Measurements from ENCODE around the gene AOC2.
"Not testable (repeated sequence)": the region's sequence is repeated elsewhere in the genome, so short reads cannot be mapped to it uniquely, and the experiment has no call there.

AOC2 gene

GRCh38 chr17:42878123-42878880 lies 33.9 kb downstream of the AOC2 start:
- H3K36me3 Mint-ChIP-seq (ENCODE audit: low read depth): no peaks in the 10 kb centered on the region

GRCh38 chr17:42878924-42879595 lies 34.7 kb downstream of the AOC2 start:
- Mint-ChIP-seq H3K9me3 (no peaks in the 10 kb centered on the region), H3K36me3 (ENCODE audit: low read depth) (no peaks in the 10 kb centered on the region), H3K27ac (no peak overlapping the region), H3K27me3 (ENCODE audit: low read depth) (peaks cover 5% of the 10 kb centered on the region), H3K4me3 (no peak overlapping the region), H3K4me1 (ENCODE audit: low read depth) (no peaks in the 10 kb centered on the region)

More at GRCh38 chr17:42878123-42878880, 33.9 kb downstream of the AOC2 start:
- no peak overlapping the region for H3K4me3 Mint-ChIP-seq
- no peak overlapping the region for H3K27ac Mint-ChIP-seq
- H3K4me1 Mint-ChIP-seq (ENCODE audit: low read depth): no peaks in the 10 kb centered on the region
- H3K9me3 Mint-ChIP-seq: no peaks in the 10 kb centered on the region
- peaks cover 5% of the 10 kb centered on the region for H3K27me3 Mint-ChIP-seq (ENCODE audit: low read depth)

- Mint-ChIP-seq H3K4me3 (no peak overlapping the region), H3K36me3 (ENCODE audit: low read depth) (no peaks in the 10 kb centered on the region), H3K9me3 (no peaks in the 10 kb centered on the region), H3K27ac (no peak overlapping the region), H3K27me3 (ENCODE audit: low read depth) (peaks cover 5% of the 10 kb centered on the region), H3K4me1 (ENCODE audit: low read depth) (no peaks in the 10 kb centered on the region)
Measured at GRCh38 chr17:42879596-42879985, 35.2 kb downstream of the AOC2 start.

GRCh38 chr17:42880776-42881310 lies 36.5 kb downstream of the AOC2 start:
- no peak overlapping the region for H3K27ac Mint-ChIP-seq
- H3K36me3 Mint-ChIP-seq (ENCODE audit: low read depth): no peaks in the 10 kb centered on the region
- peaks cover 5% of the 10 kb centered on the region for H3K27me3 Mint-ChIP-seq (ENCODE audit: low read depth)
- no peak overlapping the region for H3K4me3 Mint-ChIP-seq
- H3K9me3 Mint-ChIP-seq: no peaks in the 10 kb centered on the region
- H3K4me1 Mint-ChIP-seq (ENCODE audit: low read depth): no peaks in the 10 kb centered on the region

- H3K4me1 Mint-ChIP-seq (ENCODE audit: low read depth); H3K9me3 Mint-ChIP-seq; H3K27me3 Mint-ChIP-seq (ENCODE audit: low read depth); H3K27ac Mint-ChIP-seq; H3K36me3 Mint-ChIP-seq (ENCODE audit: low read depth); H3K4me3 Mint-ChIP-seq: not testable (repeated sequence)
Measured at GRCh38 chr17:42881706-42882105, 37.3 kb downstream of the AOC2 start.

GRCh38 chr17:42882166-42882565 lies 37.8 kb downstream of the AOC2 start:
- no peaks in the 10 kb centered on the region for H3K9me3 Mint-ChIP-seq
- H3K27ac Mint-ChIP-seq: no peak overlapping the region
- H3K4me1 Mint-ChIP-seq (ENCODE audit: low read depth): peaks cover 2% of the 10 kb centered on the region
- H3K36me3 Mint-ChIP-seq (ENCODE audit: low read depth): no peaks in the 10 kb centered on the region
- no peak overlapping the region for H3K4me3 Mint-ChIP-seq
- peaks cover 3% of the 10 kb centered on the region for H3K27me3 Mint-ChIP-seq (ENCODE audit: low read depth)

- Mint-ChIP-seq H3K9me3 (no peaks in the 10 kb centered on the region), H3K4me3 (no peak overlapping the region), H3K36me3 (ENCODE audit: low read depth) (no peaks in the 10 kb centered on the region), H3K4me1 (ENCODE audit: low read depth) (peaks cover 2% of the 10 kb centered on the region), H3K27ac (no peak overlapping the region), H3K27me3 (ENCODE audit: low read depth) (no peaks in the 10 kb centered on the region)
Measured at GRCh38 chr17:42883802-42884558, 39.6 kb downstream of the AOC2 start.

- not testable (repeated sequence) for H3K4me3 Mint-ChIP-seq; H3K27me3 Mint-ChIP-seq (ENCODE audit: low read depth); H3K27ac Mint-ChIP-seq; H3K4me1 Mint-ChIP-seq (ENCODE audit: low read depth); H3K36me3 Mint-ChIP-seq (ENCODE audit: low read depth); H3K9me3 Mint-ChIP-seq
Measured at GRCh38 chr17:42885806-42886205, 41.4 kb downstream of the AOC2 start.

- Mint-ChIP-seq H3K27ac (no peak overlapping the region), H3K27me3 (ENCODE audit: low read depth) (no peaks in the 10 kb centered on the region), H3K4me1 (ENCODE audit: low read depth) (peaks cover 2% of the 10 kb centered on the region), H3K36me3 (ENCODE audit: low read depth) (no peaks in the 10 kb centered on the region), H3K4me3 (no peak overlapping the region), H3K9me3 (no peaks in the 10 kb centered on the region)
Measured at GRCh38 chr17:42886283-42887176, 42.1 kb downstream of the AOC2 start.

- Mint-ChIP-seq H3K36me3 (ENCODE audit: low read depth) (no peaks in the 10 kb centered on the region), H3K4me1 (ENCODE audit: low read depth) (peaks cover 2% of the 10 kb centered on the region), H3K9me3 (no peaks in the 10 kb centered on the region), H3K4me3 (no peak overlapping the region), H3K27me3 (ENCODE audit: low read depth) (peaks cover 15% of the 10 kb centered on the region), H3K27ac (no peak overlapping the region)
Measured at GRCh38 chr17:42889809-42890208, 45.4 kb downstream of the AOC2 start.

GRCh38 chr17:42891539-42892152 lies 47.3 kb downstream of the AOC2 start:
- Mint-ChIP-seq H3K27me3 (ENCODE audit: low read depth) (peaks cover 15% of the 10 kb centered on the region), H3K4me3 (no peak overlapping the region), H3K4me1 (ENCODE audit: low read depth) (no peaks in the 10 kb centered on the region), H3K9me3 (no peaks in the 10 kb centered on the region), H3K27ac (no peak overlapping the region), H3K36me3 (ENCODE audit: low read depth) (no peaks in the 10 kb centered on the region)

GRCh38 chr17:42893359-42893758 lies 49.0 kb downstream of the AOC2 start:
- no peaks in the 10 kb centered on the region for H3K36me3 Mint-ChIP-seq (ENCODE audit: low read depth)
- H3K27ac Mint-ChIP-seq: no peak overlapping the region
- H3K27me3 Mint-ChIP-seq (ENCODE audit: low read depth): peaks cover 15% of the 10 kb centered on the region
- no peak overlapping the region for H3K4me3 Mint-ChIP-seq
- no peaks in the 10 kb centered on the region for H3K4me1 Mint-ChIP-seq (ENCODE audit: low read depth)
- H3K9me3 Mint-ChIP-seq: no peaks in the 10 kb centered on the region

GRCh38 chr17:42894283-42895184 lies 50.2 kb downstream of the AOC2 start:
- H3K36me3 Mint-ChIP-seq (ENCODE audit: low read depth): no peaks in the 10 kb centered on the region
- H3K27ac Mint-ChIP-seq: no peak overlapping the region
- no peaks in the 10 kb centered on the region for H3K9me3 Mint-ChIP-seq
- H3K4me3 Mint-ChIP-seq: no peak overlapping the region
- H3K27me3 Mint-ChIP-seq (ENCODE audit: low read depth): peaks cover 15% of the 10 kb centered on the region
- no peaks in the 10 kb centered on the region for H3K4me1 Mint-ChIP-seq (ENCODE audit: low read depth)

Data from T-helper 1 cell treated with Interleukin-12 subunit alpha and Interleukin-12 subunit beta and Interleukin-4 antibody, amounts not matched to agents 30 μg/mL and 1 μg/mL, for 36 hours (primary cell).